ACHN (cell line): Measurements from ENCODE around the gene RAB10.
"Not testable (repeated sequence)": the region's sequence is repeated elsewhere in the genome, so short reads cannot be mapped to it uniquely, and the experiment has no call there.

ENCODE experiments used
- DNase-seq: peaks from one replicate; pipeline ENCODE4 v3.0.0-alpha.2; 2015
- in situ Hi-C: cut with HindIII; loops from 2 replicates; pipeline ENCODE4 v1.10.0; 2017; ENCODE audit warnings: low sequenced_read_pairs, low pct_ligation_motif_present, low pct_unique_long_range_greater_than_20kb

The RAB10 gene

DNA sequence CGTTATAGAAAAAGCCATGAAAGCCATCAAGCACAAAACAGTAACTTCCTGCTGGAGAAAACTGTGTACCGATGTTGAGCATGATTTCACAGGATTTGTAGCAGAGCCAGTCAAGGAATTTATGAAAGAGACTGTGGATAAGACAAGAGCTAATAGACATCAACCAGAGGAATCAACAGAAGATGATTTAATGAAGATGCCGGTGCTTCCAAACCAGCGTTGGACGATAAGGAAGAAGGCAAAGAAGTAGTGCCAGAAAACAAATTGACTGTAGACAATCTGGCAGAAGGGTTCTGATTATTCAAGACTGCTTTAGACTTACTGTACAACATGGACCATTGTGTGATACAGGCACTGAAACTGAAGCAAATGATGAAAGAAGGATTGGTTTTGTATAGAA lies 89.5 kb downstream of the RAB10 start:
- DNase-seq = no peak
- in situ Hi-C loops = no loop called here

DNA sequence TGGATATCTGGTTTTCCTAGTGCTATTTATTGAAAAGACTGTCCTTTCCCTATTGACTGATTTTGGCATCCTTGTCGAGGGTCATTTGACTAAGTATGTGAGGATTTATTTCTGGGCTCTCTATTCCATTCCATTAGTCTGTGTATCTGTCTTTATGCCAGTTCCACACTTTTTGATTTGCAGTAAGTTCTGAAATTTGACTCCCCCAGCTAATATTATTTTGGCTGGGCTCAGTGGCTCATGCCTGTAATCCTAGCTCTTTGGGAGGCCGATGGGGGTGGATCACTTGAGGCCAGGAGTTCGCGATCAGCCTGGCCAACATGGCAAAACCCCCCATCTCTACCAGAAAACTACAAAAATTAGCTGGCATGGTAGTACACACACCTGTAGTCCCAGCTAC lies 92.2 kb downstream of the RAB10 start:
- in situ Hi-C loops = no loop called here

DNA sequence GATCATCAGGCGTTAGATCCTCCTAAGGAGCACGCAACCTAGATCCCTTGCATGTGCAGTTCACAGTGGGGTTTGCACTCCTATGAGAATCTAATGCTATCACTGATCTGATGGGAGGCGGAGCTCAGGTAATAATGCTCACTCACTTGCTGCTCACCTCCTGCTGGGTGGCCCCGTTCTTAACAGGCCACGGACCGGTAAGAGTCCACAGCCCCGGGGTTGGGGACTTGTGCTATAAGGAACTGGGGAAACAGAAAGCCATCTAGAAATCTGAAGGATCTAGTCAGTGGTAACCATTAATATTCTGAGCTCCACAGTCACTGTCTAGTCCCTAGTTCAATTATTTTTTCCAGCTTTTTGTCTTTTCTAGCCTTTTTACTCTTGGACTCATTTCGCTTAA lies 94.3 kb downstream of the RAB10 start:
- no peak for DNase-seq

More for the DNA sequence above, 92.2 kb downstream of the RAB10 start:
- DNase-seq = no peak

DNA sequence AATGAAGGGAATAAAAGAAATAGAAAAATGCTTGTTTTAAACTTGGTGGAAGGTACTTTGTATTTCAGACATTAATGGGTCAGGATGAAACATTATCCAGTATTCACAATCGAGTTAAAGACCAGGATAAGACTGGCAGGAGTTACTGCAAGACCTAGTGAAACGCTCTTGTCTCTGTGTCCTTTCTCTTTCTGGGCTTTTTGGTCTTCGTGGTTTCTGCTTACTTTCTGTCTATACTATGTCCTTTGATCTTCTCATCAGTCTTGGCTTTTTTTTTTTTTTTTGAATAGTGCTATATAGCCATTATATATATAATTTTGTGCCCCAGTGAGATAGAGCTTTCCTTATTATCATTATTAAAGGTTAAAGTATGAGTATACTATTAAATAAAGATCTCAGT lies 96.9 kb downstream of the RAB10 start:
- no peak for DNase-seq
- in situ Hi-C loops = no loop called here

More for the DNA sequence above, 94.3 kb downstream of the RAB10 start:
- in situ Hi-C loops = no loop called here

DNA sequence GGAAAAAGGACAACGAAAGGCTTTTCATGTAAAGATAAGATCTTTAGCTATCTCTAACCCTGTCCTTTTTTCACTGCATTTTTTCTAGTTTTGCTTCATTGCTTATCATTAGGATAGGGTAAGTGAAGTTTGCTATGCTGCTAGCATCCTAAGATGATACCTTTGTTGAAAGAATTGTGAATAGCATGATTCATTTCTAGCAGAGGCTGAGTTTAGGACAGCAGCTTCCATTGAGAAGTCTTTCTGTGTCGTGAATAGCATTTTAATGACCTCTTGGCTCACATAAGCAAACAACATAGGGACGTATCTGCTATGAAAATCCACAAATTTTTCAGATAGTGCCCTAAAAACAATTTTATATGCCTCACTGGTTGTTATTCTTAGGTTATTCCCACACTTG lies 102.6 kb downstream of the RAB10 start:
- in situ Hi-C loops = no loop called here
- DNase-seq = no peak

DNA sequence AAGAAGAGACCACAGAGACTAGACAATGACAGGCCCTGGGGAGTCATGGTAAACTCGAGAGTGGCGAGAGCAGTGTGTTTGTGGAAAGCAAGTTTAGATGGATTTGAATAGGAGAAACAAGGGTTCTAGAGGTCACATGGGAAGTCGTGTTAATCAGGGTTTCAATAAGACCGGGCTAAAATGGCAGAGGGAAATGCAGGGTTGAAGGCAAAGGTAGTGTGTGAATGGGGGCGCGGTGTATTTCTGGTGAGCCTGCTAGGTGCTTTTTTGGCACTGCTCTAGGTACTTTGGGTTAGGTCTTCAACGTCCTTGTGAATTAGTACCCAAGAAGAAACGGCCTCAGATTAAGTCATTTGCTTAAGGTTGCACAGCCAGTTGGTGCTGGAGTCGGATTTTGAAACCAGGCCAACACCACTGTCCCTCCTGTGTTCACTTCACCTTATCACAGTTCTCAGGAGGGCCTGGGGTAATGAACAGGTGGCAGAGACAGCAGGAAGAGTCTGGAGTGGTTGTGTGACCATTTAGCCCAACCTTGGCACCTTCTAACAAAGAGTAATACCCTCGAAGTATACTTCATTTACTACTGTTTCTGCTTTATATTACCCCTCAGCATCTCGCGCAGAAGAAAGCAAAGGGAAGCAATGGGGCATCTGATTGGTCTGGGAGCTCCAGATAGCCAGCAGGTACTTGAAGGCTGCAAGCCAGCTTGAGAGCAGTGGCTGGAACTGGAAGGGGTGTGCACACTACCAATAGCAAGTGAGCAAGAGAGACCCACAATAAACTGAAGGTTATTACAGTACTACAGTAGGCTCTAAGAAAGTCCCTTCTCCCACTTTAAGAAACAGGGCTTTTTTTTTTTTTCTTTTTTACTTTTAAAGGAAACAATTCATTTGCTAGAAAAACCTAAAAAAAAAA lies 105.6 kb downstream of the RAB10 start:
- DNase-seq = no peak

DNA sequence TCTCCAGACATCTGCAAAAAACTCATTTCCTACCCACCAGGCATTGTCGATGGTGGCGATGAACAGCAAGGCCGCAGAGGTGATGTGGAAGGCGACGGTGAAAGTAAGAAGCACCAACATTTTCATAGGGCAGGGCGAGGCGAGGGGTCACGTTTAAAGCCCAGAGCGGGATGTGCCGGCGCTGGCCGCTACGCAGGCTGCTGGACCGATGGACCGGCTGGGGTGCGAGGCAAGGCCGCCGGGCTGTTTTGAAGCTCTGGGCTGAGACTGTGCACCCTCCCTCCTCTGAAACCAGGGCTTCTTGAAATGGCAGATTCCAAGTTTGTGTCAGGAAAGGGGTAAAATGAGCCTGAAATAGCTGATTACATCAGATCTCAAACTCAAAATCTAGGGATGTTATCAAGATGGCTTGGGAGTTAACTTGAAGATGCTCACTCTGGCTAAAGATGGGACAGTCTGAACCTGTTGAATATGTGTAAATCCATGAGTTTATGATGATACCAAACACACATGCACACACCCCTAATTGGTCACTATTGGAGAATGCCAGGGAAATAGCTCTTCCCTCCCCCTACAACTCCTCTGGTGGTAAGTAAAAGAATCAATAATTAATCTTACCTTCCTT lies 107.4 kb downstream of the RAB10 start:
- in situ Hi-C loops = no loop called here
- DNase-seq = no peak

More for the DNA sequence above, 105.6 kb downstream of the RAB10 start:
- in situ Hi-C loops = no loop called here

DNA sequence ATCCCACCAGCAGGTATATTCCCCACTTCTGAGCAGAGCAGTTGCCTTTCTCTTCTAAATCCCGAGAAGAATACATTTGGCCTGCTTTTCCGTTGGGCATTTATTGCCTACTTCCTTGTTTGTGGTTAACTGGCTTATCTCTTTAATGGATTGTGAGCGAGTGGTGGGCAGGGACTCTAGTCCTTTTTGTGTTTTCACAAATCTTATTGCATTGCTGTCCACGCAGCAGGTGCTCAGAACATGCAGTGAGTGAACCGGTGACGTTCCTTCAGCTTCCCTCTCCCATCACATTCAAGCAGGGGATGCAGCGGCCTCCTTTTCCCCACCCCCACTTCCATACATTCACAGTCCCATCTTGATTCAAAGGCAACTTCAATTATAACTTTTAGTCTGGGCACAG lies 110.1 kb downstream of the RAB10 start:
- DNase-seq = no peak
- in situ Hi-C loops = no loop called here

DNA sequence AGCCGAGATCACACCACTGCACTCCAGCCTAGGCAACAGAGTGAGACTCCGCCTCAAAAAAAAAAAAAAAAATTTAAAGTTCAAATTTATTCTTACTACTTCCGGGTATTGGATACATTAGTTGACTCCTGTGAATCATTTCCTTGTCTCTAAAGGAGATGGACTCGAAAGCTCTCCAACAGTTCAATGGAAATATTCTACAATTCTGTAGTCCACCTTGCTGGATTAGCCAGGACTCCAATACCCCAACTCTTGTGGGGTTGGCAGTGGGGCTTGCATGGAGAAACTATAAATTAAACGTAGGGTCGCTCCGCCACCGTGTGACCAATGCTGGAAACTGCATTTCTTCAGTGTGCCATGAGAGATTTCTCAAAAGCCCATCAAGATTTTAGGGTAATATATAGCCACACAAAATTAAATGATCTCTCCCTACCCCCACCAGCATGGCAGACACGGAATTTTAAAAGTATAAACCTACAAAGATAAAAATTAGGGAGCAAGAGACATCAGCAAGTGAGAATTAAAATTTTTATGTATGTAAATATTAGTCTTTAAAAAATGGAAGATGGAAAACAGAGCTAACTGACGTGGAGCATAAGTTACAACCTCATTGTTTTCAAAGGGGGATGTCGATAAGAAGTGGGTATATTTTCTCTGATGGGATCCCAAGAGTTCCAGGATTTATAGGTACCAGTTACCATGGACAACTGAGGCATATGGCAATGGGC lies 111.2 kb downstream of the RAB10 start:
- DNase-seq = peak; percentile 78
- in situ Hi-C loops = no loop called here

DNA sequence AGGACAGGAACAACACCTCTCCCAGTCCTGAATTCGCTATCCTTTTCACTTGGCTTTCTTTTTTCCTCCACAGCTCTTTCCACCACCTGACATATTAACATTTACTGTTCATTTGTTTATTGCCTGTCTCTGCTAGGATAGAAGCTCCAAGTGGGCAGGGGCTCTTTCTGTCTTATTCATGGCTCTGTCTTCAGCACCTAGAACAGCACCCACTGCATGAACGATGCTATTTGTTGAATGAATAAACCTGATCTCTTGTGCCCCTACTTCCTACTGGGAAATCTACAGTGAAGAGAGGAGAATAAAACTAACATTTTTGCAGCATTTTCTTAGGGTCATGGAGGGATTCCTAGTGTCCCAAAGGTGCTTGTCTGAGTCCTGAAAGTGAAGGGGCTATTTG lies 114.6 kb downstream of the RAB10 start:
- in situ Hi-C loops = no loop called here
- no peak for DNase-seq

DNA sequence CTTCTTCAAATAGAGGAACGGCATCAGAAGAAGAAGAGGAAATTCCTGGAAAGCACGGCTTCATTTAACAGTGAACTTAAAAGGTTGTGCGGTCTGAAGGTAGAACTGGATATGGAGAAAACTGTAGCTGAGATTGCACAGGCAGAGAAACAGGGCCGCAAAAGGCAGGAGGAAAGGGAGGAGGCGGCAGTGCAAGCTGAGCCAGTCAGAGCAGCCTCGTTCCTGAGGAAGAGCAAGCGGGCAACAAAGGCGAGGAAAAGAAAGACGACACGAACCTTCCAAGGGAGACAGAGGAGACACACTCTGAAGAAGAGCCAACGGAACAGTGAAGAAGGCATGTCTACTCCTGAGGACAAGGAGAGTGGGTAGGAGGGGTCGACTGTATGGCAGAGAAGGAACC lies 116.4 kb downstream of the RAB10 start:
- no peak for DNase-seq
- in situ Hi-C loops = no loop called here

DNA sequence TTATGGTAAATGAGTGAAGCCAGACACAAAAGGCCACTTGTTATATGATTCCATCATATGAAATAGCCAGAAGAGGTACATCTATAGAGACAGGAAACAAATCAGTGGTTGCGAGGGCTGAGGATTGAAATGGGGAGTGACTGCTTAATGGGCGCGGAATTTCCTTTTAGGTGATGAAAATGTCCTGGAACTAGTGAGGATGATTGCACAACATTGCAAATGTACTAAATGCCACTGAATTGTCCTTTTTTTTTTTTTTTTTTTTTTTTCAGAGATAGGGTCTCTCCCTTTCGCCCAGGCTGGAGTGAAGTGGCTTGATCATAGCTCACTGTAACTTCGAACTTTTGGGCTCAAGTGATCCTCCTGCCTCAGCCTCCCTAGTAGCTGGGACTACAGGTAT lies 123.7 kb downstream of the RAB10 start:
- in situ Hi-C loops = no loop called here
- DNase-seq = no peak

DNA sequence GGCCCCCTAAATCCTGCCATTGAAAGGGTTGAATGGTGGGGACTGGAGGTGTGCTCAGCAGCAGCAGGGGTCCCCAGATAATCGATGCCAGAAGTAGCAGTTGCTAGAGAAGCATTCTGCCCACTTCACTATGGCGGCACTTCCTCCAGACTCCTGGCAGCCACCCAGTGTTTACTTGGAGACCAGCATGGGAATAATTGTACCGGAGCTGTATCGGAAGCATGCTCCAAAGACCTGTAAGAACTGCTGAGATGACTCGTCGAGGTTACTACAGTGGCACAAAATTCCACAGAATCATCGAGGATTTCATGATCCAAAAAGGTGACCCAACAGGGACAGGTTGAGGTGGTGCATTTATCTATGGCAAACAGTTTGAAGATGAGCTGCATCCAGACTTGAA lies 128.0 kb downstream of the RAB10 start:
- in situ Hi-C loops = no loop called here

DNA sequence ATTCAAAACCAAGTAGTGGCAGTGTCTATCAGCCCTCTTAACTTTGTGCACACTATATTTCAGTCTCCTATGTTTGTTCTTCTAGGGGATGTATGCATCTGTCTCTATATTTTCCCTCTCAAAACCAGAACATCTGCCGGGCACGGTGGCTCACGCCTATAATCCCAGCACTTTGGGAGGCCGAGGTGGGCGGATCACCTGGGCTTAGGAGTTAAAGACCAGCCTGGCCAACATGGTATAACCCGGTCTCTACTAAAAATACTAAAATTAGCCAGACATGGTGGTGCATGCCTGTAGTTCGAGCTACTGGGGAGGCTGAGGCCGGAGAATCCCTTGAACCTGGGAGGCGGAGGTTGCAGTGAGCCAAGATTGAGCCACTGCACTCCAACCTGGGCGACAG lies 129.1 kb downstream of the RAB10 start:
- in situ Hi-C loops = no loop called here
- DNase-seq = no peak

More for the DNA sequence above, 128.0 kb downstream of the RAB10 start:
- DNase-seq = no peak

DNA sequence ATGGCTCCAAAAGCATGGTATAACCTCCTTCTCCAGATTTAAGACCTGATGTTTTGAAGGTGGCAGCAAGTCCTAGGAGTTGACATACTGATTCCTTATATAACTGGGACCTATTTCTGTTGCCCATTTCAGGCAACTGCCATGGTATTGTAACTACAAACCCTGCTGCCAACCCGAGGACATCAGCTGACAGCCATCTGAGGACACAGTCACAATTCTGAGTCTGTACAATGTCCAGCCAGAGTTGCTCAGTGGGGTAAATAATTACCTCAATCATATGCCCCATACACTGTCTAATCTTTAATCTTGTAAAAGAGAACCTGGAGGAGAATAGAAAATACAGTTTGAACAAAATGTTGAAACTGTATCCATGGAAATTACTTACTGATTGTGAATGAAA lies 130.3 kb downstream of the RAB10 start:
- no peak for DNase-seq
- in situ Hi-C loops = no loop called here

DNA sequence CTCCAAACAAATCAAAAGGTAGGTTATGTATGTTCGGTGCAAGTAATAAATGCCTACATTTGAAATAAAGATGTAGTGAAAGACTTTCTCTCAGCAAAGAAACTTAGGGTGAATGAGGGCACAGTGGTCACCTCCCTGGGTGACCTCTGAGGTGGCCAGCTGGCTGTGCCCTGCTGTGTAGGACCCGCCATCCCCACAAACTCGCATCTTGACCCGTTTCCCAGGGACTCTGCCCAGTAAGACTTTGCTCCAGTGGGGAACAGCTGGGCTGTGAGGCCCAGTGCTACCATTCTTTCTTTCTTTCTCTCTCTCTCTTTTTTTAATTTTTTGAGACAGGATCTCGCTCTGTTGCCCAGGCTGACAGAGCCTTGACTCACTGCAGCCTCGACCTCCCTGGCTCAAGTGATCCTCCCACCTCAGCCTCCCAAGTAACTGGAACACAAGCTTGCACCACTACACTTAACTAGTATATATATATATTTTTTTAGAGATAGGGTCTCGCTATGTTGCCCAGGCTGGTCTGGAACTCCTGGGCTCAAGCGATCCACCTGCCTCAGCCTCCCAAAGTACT lies 130.8 kb downstream of the RAB10 start:
- no peak for DNase-seq
- in situ Hi-C loops = no loop called here

DNA sequence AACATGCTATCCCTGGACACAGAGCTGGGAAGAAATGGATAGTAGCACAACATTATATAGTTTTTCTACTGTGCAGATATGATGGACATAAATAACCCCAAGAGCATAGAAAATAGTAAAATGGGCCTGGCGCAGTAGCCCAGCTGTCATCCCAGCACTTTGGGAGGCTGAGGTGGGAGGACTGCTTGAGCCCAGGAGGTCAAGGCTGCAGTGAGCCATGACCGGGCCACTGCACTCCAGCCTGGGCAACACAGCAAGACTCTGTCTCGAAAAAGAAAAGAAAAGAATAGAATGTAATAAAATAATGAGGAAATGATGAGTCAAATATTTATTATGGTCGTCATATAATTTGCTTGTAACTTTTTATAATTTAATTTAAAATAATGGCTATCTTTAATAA lies 131.5 kb downstream of the RAB10 start:
- in situ Hi-C loops = no loop called here
- DNase-seq = no peak

DNA sequence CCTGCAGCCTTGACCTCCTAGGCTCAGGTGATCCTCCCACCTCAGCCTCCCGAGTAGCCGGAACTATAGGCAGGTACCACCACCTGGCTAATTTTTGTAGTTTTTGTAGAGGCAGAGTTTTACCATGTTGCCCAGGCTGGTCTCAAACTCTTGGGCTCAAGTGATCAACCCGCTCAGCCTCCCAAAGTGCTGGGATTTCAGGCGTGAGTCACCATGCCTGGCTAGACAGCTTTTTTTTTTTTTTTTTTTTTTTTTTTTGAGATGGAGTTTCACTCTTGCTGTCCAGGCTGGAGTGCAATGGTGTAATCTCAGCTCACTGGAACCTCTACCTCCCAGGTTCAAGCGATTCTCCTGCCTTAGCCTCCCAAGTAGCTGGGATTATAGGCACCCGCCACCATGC lies 132.7 kb downstream of the RAB10 start:
- DNase-seq, in situ Hi-C loops: not testable (repeated sequence)

DNA sequence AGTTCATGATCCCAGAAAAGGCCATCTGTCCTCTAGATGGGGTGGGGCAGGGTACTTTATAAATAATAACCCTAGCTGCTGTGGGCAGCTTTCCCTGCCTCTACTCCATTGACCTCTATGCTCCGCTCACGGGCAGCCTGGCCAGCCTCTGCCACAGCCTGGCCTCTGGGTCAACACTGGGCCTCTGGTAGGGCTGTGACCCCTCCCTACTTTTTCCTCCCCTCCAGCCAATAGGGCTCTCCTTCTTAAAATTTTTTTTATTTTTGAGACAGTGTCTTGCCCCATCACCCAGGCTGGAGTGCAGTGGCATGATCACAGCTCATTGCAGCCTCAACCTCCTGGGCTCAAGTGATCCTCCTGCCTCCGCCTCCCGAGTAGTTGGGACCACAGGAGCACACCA lies 134.9 kb downstream of the RAB10 start:
- in situ Hi-C loops = no loop called here
- no peak for DNase-seq
